HepG2 (cell line): ENCODE data around the gene CA9. TPM values are rescaled to one million over a fixed set of nuclear protein-coding genes. Genes with fewer than 3 reads are reported as not detected.

Source experiments
- FOSL2 ChIP-seq: sonication (generic); formaldehyde crosslinking; IDR thresholded peaks from 2 replicates; pipeline ENCODE4 v1.4.0; 2020; ENCODE audit warnings: missing genetic modification reagents
- MXD4 ChIP-seq: IDR thresholded peaks from 2 replicates; pipeline ENCODE4 v1.6.1; 2016; ENCODE audit warnings: mild to moderate bottlenecking, missing biosample characterization, missing genetic modification reagents
- NR2F6 ChIP-seq, 2 experiments: IDR thresholded peaks; 2 replicates each; pipeline ENCODE4 v1.6.1; 2016; ENCODE audit warnings: antibody characterized with exemption in 1 of 2, mild to moderate bottlenecking in 1 of 2
- RAD21 ChIP-seq: fragments of 450-650 bp; formaldehyde crosslinking; IDR thresholded peaks from 2 replicates; pipeline ENCODE4 v1.5.0; 2020; ENCODE audit warnings: mild to moderate bottlenecking
- SETDB1 ChIP-seq: sonication (generic); formaldehyde crosslinking; IDR thresholded peaks from 2 replicates; pipeline ENCODE4 v1.5.1; 2020; ENCODE audit warnings: missing genetic modification reagents, mild to moderate bottlenecking, borderline replicate concordance
- SRF ChIP-seq: IDR thresholded peaks from 2 replicates; pipeline ENCODE4 v1.6.1; 2011; ENCODE audit warnings: mild to moderate bottlenecking, low read depth, low read length, moderate library complexity
- SSRP1 ChIP-seq: IDR thresholded peaks from 2 replicates; pipeline ENCODE4 v1.6.1; 2016; ENCODE audit warnings: control low read depth
- ZC3H13 ChIP-seq: sonication (generic); formaldehyde crosslinking; IDR thresholded peaks from 2 replicates; pipeline ENCODE4 v1.8.1; 2023; ENCODE audit warnings: mild to moderate bottlenecking, missing genetic modification reagents, moderate library complexity
- ZC3H4 ChIP-seq: sonication (generic); formaldehyde crosslinking; IDR thresholded peaks from 2 replicates; pipeline ENCODE4 v1.4.0; 2020; ENCODE audit warnings: missing genetic modification reagents, borderline replicate concordance
- ZNF557 ChIP-seq: sonication (generic); formaldehyde crosslinking; IDR thresholded peaks from 2 replicates; pipeline ENCODE4 v1.4.0; 2020; ENCODE audit warnings: missing genetic modification reagents
- polyA plus RNA-seq, 8 experiments: library from polyadenylated mRNA; depleted of rRNA in 3 of 8; stranded (reverse) in 7 of 8; unstranded in 1 of 8; fragments of >200 nt; fragmentation: Illumina TruSeq in 4 of 8; extraction: Trizol in 4 of 8; gene quantifications; 2 replicates each; pipeline versions ENCODE4 v1.2.1 to v1.2.3, GENCODE V29; 2011 to 2016; ENCODE audit warnings: low read depth in 4 of 8, missing spikeins in 1 of 8, mixed read lengths in 1 of 8; ENCODE audit not compliant: insufficient read depth in 1 of 8
- total RNA-seq, 5 experiments: library from RNA; depleted of rRNA; stranded (reverse); fragments of >200 nt; fragmentation: Illumina TruSeq; extraction: Trizol; gene quantifications; 2 replicates each; pipeline ENCODE4 v1.2.3, GENCODE V29; 2016; ENCODE audit warnings: low read depth in 1 of 5
- TF ChIP-seq, protein P1 (sequence below): sonication (generic); formaldehyde crosslinking; IDR thresholded peaks from one replicate; pipeline ENCODE4 v1.5.1; 2020; ENCODE audit warnings: mild to moderate bottlenecking, missing genetic modification reagents; ENCODE audit errors: not compliant biosample characterization
- TF ChIP-seq, protein P2 (sequence below), 2 experiments: sonication (generic) in 1 of 2; formaldehyde crosslinking in 1 of 2; IDR thresholded peaks; 2 replicates each; pipeline versions ENCODE4 v1.5.1 to v1.6.1; 2011 to 2020; ENCODE audit warnings: borderline replicate concordance in 1 of 2, low read depth in 1 of 2, low read length in 1 of 2, mild to moderate bottlenecking in 1 of 2, missing genetic modification reagents in 1 of 2, moderate library complexity in 1 of 2

Gene CA9
- total and polyA plus RNA-seq, 2 of the 13 experiments (the other 11 are each of a cell fraction or from before 2014, with no cell fraction given) = 0.13 to 152 TPM

DNA sequence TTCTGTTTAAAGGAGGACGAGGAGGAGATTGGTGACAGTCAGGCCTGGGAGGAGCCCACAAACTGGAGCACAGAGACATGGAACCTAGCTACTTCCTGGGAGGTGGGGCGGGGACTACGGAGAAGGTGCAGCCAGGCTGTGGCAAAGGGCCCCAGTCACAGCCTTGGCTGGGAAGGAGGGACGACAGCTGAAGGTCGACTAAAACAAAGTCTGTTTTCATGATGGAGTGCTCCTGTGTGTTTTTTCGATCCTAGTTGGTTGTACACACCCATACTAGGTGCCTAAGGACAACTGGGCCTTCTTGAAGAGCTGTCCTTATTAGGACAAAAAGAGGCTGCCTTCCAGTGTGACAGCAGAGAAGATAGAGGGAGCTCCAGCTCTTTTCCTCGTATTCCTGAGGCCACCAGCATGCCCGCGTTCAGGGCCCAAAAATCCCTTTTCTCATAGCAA lies 12.7 kb upstream of the CA9 start (continued):
- TF ChIP-seq, protein P1, sequence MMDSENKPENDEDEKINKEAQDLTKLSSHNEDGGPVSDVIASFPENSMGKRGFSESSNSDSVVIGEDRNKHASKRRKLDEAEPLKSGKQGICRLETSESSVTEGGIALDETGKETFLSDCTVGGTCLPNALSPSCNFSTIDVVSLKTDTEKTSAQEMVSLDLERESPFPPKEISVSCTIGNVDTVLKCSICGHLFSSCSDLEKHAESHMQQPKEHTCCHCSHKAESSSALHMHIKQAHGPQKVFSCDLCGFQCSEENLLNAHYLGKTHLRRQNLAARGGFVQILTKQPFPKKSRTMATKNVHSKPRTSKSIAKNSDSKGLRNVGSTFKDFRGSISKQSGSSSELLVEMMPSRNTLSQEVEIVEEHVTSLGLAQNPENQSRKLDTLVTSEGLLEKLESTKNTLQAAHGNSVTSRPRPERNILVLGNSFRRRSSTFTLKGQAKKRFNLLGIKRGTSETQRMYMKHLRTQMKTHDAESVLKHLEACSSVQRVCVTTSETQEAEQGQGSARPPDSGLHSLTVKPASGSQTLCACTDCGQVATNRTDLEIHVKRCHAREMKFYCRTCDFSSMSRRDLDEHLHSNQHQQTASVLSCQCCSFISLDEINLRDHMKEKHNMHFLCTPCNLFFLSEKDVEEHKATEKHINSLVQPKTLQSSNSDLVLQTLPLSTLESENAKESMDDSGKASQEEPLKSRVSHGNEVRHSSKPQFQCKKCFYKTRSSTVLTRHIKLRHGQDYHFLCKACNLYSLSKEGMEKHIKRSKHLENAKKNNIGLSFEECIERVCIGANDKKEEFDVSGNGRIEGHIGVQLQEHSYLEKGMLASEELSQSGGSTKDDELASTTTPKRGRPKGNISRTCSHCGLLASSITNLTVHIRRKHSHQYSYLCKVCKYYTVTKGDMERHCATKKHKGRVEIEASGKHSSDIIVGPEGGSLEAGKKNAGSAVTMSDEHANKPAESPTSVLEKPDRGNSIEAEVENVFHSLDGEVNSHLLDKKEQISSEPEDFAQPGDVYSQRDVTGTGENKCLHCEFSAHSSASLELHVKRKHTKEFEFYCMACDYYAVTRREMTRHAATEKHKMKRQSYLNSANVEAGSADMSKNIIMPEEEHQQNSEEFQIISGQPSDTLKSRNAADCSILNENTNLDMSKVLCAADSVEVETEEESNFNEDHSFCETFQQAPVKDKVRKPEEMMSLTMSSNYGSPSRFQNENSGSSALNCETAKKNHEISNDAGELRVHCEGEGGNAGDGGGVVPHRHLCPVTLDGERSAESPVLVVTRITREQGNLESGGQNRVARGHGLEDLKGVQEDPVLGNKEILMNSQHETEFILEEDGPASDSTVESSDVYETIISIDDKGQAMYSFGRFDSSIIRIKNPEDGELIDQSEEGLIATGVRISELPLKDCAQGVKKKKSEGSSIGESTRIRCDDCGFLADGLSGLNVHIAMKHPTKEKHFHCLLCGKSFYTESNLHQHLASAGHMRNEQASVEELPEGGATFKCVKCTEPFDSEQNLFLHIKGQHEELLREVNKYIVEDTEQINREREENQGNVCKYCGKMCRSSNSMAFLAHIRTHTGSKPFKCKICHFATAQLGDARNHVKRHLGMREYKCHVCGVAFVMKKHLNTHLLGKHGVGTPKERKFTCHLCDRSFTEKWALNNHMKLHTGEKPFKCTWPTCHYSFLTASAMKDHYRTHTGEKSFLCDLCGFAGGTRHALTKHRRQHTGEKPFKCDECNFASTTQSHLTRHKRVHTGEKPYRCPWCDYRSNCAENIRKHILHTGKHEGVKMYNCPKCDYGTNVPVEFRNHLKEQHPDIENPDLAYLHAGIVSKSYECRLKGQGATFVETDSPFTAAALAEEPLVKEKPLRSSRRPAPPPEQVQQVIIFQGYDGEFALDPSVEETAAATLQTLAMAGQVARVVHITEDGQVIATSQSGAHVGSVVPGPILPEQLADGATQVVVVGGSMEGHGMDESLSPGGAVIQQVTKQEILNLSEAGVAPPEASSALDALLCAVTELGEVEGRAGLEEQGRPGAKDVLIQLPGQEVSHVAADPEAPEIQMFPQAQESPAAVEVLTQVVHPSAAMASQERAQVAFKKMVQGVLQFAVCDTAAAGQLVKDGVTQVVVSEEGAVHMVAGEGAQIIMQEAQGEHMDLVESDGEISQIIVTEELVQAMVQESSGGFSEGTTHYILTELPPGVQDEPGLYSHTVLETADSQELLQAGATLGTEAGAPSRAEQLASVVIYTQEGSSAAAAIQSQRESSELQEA (CRISPR knock-in tag) = no peak
- TF ChIP-seq ZC3H13 (CRISPR knock-in tag) (0 out of 2 replicates have a peak, but pooled peaks have one; percentile 39), NR2F6 (IDR thresholded peaks at IDR 0.05) (no peak), NR2F6 (CRISPR knock-in tag; IDR thresholded peaks at IDR 0.05) (no peak), MXD4 (CRISPR knock-in tag) (no peak), ZNF557 (CRISPR knock-in tag) (no peak), FOSL2 (CRISPR knock-in tag) (no peak), SRF (peak; percentile 68; the same call in 1 of the 2 replicates), SETDB1 (CRISPR knock-in tag) (no peak), SSRP1 (CRISPR knock-in tag) (no peak), ZC3H4 (CRISPR knock-in tag) (no peak), RAD21 (CRISPR knock-in tag) (peak; percentile 33; the same call in 1 of the 2 replicates)
- TF ChIP-seq, protein P2, sequence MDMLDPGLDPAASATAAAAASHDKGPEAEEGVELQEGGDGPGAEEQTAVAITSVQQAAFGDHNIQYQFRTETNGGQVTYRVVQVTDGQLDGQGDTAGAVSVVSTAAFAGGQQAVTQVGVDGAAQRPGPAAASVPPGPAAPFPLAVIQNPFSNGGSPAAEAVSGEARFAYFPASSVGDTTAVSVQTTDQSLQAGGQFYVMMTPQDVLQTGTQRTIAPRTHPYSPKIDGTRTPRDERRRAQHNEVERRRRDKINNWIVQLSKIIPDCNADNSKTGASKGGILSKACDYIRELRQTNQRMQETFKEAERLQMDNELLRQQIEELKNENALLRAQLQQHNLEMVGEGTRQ (IDR thresholded peaks at IDR 0.05; ENCODE audit: low read depth, low read length) = no peak
- TF ChIP-seq, protein P2 (CRISPR knock-in tag; IDR thresholded peaks at IDR 0.05; ENCODE audit: borderline replicate concordance) = no peak
